Measurements from ENCODE around the gene RAB7B. TPM values are rescaled to one million over a fixed set of nuclear protein-coding genes. Genes with fewer than 3 reads are reported as not detected.

RAB7B gene
- total RNA-seq, 1 donor from 2014 or later = not detected

- Mint-ChIP-seq H3K27ac (no peak overlapping the region), H3K4me1 (ENCODE audit: low read depth) (no peaks in the 10 kb centered on the region), H3K9me3 (ENCODE audit: low read depth) (no peaks in the 10 kb centered on the region), H3K36me3 (ENCODE audit: insufficient read depth) (no peaks in the 10 kb centered on the region), H3K4me3 (ENCODE audit: low read depth) (no peak overlapping the region), H3K27me3 (peaks cover 28% of the 10 kb centered on the region)
- no peak for TF ChIP-seq CTCF (IDR thresholded peaks at IDR 0.05; ENCODE audit: unreplicated experiment)
- DNase-seq (ENCODE audit: low spot score, unreplicated experiment) = no peak
Observed at GRCh38 chr1:206005778-206006180, 2.6 kb upstream of the RAB7B start.

GRCh38 chr1:206005234-206005633, 2.0 kb upstream of the RAB7B start:
- no peaks in the 10 kb centered on the region for H3K9me3 Mint-ChIP-seq (ENCODE audit: low read depth)
- no peak overlapping the region for H3K4me3 Mint-ChIP-seq (ENCODE audit: low read depth)
- DNase-seq (ENCODE audit: low spot score, unreplicated experiment) = no peak
- TF ChIP-seq CTCF (IDR thresholded peaks at IDR 0.05; ENCODE audit: unreplicated experiment) = no peak
- no peaks in the 10 kb centered on the region for H3K4me1 Mint-ChIP-seq (ENCODE audit: low read depth)
- peaks cover 24% of the 10 kb centered on the region for H3K27me3 Mint-ChIP-seq
- H3K36me3 Mint-ChIP-seq (ENCODE audit: insufficient read depth) = no peaks in the 10 kb centered on the region
- no peak overlapping the region for H3K27ac Mint-ChIP-seq

- Mint-ChIP-seq H3K27me3 (peaks cover 24% of the 10 kb centered on the region), H3K27ac (no peak overlapping the region), H3K36me3 (ENCODE audit: insufficient read depth) (no peaks in the 10 kb centered on the region), H3K4me3 (ENCODE audit: low read depth) (no peak overlapping the region), H3K9me3 (ENCODE audit: low read depth) (no peaks in the 10 kb centered on the region), H3K4me1 (ENCODE audit: low read depth) (no peaks in the 10 kb centered on the region)
- TF ChIP-seq CTCF (IDR thresholded peaks at IDR 0.05; ENCODE audit: unreplicated experiment) = no peak
- DNase-seq (ENCODE audit: low spot score, unreplicated experiment) = no peak
Observed at GRCh38 chr1:206004826-206005225, 1.6 kb upstream of the RAB7B start.

GRCh38 chr1:206003854-206004800, 932 bp upstream of the RAB7B start:
- Mint-ChIP-seq H3K4me1 (ENCODE audit: low read depth) (no peaks in the 10 kb centered on the region), H3K27ac (peak overlapping the region; percentile 18), H3K27me3 (peaks cover 21% of the 10 kb centered on the region), H3K9me3 (ENCODE audit: low read depth) (peaks cover under 1% of the 10 kb centered on the region), H3K4me3 (ENCODE audit: low read depth) (no peak overlapping the region), H3K36me3 (ENCODE audit: insufficient read depth) (no peaks in the 10 kb centered on the region)
- no peak for DNase-seq (ENCODE audit: low spot score, unreplicated experiment)
- TF ChIP-seq CTCF (IDR thresholded peaks at IDR 0.05; ENCODE audit: unreplicated experiment) = no peak

GRCh38 chr1:206002160-206002559, 1.0 kb downstream of the RAB7B start:
- H3K9me3 Mint-ChIP-seq (ENCODE audit: low read depth) = peaks cover 4% of the 10 kb centered on the region
- DNase-seq (ENCODE audit: low spot score, unreplicated experiment) = no peak
- no peaks in the 10 kb centered on the region for H3K36me3 Mint-ChIP-seq (ENCODE audit: insufficient read depth)
- H3K27me3 Mint-ChIP-seq = peaks cover 28% of the 10 kb centered on the region
- peaks cover 4% of the 10 kb centered on the region for H3K4me1 Mint-ChIP-seq (ENCODE audit: low read depth)
- no peak overlapping the region for H3K27ac Mint-ChIP-seq
- H3K4me3 Mint-ChIP-seq (ENCODE audit: low read depth) = no peak overlapping the region
- TF ChIP-seq CTCF (IDR thresholded peaks at IDR 0.05; ENCODE audit: unreplicated experiment) = no peak

Data from progenitor cell of endocrine pancreas (in vitro differentiated cells).